HFFc6 (cell line): ENCODE data around the gene MITF. TPM values are rescaled to one million over a fixed set of nuclear protein-coding genes. Genes with fewer than 3 reads are reported as not detected.

Experiments
- DNase-seq: peaks from one replicate; pipeline ENCODE4 v3.0.0-alpha.2; 2018
- H3K27ac Mint-ChIP-seq: 2 replicates; pipeline ENCODE4 v1.8.0; 2020; ENCODE audit warnings: mild to moderate bottlenecking, mixed read lengths
- H3K27me3 Mint-ChIP-seq: 2 replicates; pipeline ENCODE4 v1.8.0; 2021; ENCODE audit warnings: mild to moderate bottlenecking, moderate library complexity, mixed read lengths; ENCODE audit not compliant: insufficient read depth
- H3K36me3 Mint-ChIP-seq: 2 replicates; pipeline ENCODE4 v1.8.0; 2021; ENCODE audit warnings: low read depth, mixed read lengths
- H3K4me1 Mint-ChIP-seq: 2 replicates; pipeline ENCODE4 v1.8.0; 2020; ENCODE audit warnings: low read depth, mixed read lengths
- H3K4me3 Mint-ChIP-seq: 2 replicates; pipeline ENCODE4 v1.8.0; 2020; ENCODE audit warnings: mild to moderate bottlenecking, moderate library complexity, mixed read lengths
- H3K9me3 Mint-ChIP-seq: 2 replicates; pipeline ENCODE4 v1.8.0; 2020; ENCODE audit warnings: mild to moderate bottlenecking, mixed read lengths
- total RNA-seq, 6 experiments: library from RNA; stranded (reverse); fragmentation: NEBNext Ultra II Directional; extraction: Animal tissue kit (Norgen Biotek cat#: 25700); gene quantifications; 2 replicates in 1 of 6; 3 replicates in 5 of 6; pipeline ENCODE4 v1.2.3, GENCODE V29; 2021
- TF ChIP-seq, protein P1 (sequence below): fragments of 200-600 bp; sonication (generic); IDR thresholded peaks from 2 replicates; pipeline ENCODE4 v1.5.0; 2021; ENCODE audit warnings: antibody characterized with exemption, mild to moderate bottlenecking

MITF gene
- total RNA-seq, 6 experiments from 2014 or later: 23.3 to 38.2 (median 25.7) TPM

DNA sequence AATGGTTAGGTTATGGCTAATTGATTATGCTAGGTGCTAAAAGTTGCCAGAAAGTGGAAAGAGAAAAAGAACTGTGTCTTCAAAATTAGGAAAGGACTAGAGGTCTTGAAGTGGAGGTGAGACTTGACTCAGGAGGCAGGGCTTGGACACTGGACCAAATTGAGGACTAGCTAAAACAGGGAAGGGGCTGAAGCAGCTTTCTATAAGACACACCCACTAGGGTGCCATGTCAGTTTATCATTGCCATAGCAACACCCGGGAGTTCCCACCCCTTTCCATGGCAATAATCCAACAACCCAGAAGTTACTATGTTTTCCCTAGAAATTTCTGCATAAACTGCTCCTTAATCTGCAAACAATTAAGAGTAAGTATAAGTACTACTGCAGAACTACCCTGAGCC lies 42.9 kb upstream of the MITF start:
- TF ChIP-seq, protein P1, sequence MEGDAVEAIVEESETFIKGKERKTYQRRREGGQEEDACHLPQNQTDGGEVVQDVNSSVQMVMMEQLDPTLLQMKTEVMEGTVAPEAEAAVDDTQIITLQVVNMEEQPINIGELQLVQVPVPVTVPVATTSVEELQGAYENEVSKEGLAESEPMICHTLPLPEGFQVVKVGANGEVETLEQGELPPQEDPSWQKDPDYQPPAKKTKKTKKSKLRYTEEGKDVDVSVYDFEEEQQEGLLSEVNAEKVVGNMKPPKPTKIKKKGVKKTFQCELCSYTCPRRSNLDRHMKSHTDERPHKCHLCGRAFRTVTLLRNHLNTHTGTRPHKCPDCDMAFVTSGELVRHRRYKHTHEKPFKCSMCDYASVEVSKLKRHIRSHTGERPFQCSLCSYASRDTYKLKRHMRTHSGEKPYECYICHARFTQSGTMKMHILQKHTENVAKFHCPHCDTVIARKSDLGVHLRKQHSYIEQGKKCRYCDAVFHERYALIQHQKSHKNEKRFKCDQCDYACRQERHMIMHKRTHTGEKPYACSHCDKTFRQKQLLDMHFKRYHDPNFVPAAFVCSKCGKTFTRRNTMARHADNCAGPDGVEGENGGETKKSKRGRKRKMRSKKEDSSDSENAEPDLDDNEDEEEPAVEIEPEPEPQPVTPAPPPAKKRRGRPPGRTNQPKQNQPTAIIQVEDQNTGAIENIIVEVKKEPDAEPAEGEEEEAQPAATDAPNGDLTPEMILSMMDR: no peak
- H3K9me3 Mint-ChIP-seq: peaks cover 9% of the 10 kb centered on the region; the same call in 1 of the 2 replicates
- no peak overlapping the region for H3K27ac Mint-ChIP-seq
- no peak overlapping the region for H3K4me3 Mint-ChIP-seq
- peaks cover 29% of the 10 kb centered on the region for H3K4me1 Mint-ChIP-seq
- H3K36me3 Mint-ChIP-seq: peaks cover 4% of the 10 kb centered on the region; the same call in 1 of the 2 replicates
- no peak for DNase-seq
- peaks cover 4% of the 10 kb centered on the region; the same call in 1 of the 2 replicates for H3K27me3 Mint-ChIP-seq

DNA sequence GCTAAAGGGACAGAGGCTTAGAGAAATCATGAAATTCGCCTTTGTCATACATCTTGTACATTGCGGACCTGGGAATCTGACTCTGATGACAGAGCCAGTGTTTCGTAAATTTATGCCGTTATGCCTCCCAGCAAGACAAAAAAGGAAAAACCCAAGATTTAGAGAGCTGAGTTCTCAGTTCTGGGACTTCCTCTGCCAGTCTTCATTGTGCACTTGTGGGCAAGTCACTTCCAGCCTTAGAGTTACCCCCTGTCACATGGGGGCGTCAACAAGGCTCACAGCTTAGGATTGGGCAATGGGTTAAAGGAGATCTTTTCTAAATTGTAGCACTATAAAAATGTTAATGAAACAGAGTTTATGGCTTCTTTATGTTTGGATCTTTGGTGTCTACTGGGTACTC lies 41.9 kb upstream of the MITF start:
- Mint-ChIP-seq H3K4me1 (peaks cover 23% of the 10 kb centered on the region), H3K9me3 (peaks cover 16% of the 10 kb centered on the region; the same call in 1 of the 2 replicates), H3K36me3 (peaks cover 11% of the 10 kb centered on the region; the same call in 1 of the 2 replicates), H3K4me3 (no peak overlapping the region), H3K27me3 (peaks cover 4% of the 10 kb centered on the region; the same call in 1 of the 2 replicates), H3K27ac (no peak overlapping the region)
- TF ChIP-seq, protein P1: no peak
- no peak for DNase-seq

DNA sequence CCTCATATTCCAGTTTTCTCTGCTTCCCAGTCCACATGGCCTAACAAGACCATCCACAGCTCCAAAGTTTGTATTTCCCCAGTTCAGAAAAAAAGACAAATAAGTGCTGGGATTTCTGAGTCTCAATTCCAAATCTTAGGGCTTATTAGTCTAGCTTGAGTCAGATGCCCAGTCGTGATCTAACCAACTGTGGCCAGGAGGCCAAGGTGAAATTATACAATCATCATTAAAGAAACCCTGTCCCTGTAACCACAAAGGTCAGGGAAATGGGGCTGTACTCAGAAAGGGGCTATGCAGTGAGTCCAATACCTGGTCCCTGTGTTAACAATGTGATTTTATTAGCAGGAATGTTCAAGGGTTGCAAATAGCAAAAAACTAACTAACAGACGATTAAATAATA lies 40.5 kb upstream of the MITF start:
- no peak overlapping the region for H3K4me3 Mint-ChIP-seq
- H3K4me1 Mint-ChIP-seq: peaks cover 23% of the 10 kb centered on the region
- H3K27ac Mint-ChIP-seq: no peak overlapping the region; the same call in 1 of the 2 replicates
- peaks cover 4% of the 10 kb centered on the region; the same call in 1 of the 2 replicates for H3K27me3 Mint-ChIP-seq
- H3K36me3 Mint-ChIP-seq: peaks cover 11% of the 10 kb centered on the region; the same call in 1 of the 2 replicates
- TF ChIP-seq, protein P1: no peak
- no peak for DNase-seq
- H3K9me3 Mint-ChIP-seq: peaks cover 16% of the 10 kb centered on the region; the same call in 1 of the 2 replicates

DNA sequence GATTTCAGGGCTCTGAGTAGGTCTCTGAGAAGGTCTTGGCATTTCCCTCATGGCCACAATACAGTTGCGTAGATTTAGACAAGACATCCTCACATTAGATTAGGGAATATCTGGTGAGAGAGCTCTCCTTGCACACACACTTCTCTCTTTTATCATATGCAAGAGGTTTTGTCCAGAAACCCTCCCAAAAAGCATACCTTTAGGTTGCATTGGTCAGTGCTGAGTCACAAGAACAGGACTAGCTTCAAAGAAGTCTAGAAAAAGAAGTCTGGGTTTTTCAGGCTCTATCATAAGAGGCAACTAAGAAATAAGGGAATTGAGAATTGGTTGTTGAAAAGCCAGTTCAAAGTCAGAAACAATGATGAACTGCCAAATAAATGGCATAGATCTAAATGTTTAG lies 40.1 kb upstream of the MITF start:
- peaks cover 11% of the 10 kb centered on the region; the same call in 1 of the 2 replicates for H3K36me3 Mint-ChIP-seq
- H3K9me3 Mint-ChIP-seq: peaks cover 16% of the 10 kb centered on the region; the same call in 1 of the 2 replicates
- DNase-seq: no peak
- no peak overlapping the region for H3K4me3 Mint-ChIP-seq
- peaks cover 23% of the 10 kb centered on the region for H3K4me1 Mint-ChIP-seq
- no peak overlapping the region for H3K27ac Mint-ChIP-seq
- H3K27me3 Mint-ChIP-seq: peaks cover 4% of the 10 kb centered on the region; the same call in 1 of the 2 replicates
- TF ChIP-seq, protein P1: no peak

DNA sequence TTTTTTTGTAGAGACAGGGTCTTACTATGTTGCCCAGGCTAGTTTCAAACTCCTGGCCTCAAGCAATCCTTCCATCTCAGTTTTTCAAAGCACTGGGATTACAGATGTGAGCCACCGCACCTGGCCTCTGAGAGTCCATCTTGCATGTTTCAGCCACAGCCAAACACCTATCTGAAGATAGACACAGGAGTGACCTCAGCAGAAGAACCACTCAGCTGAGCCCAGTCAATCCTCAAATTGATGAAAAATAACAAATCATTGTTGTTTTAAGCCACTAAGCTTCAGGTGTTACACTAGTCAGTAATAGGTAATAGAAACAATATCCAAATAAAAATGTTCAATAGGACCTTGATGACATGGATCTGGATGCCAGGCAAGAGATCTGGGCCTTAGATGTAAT lies 38.3 kb upstream of the MITF start:
- Mint-ChIP-seq H3K4me1 (peaks cover 16% of the 10 kb centered on the region), H3K9me3 (peaks cover 16% of the 10 kb centered on the region; the same call in 1 of the 2 replicates), H3K4me3 (no peak overlapping the region), H3K27ac (no peak overlapping the region), H3K27me3 (peaks cover 6% of the 10 kb centered on the region), H3K36me3 (peaks cover 11% of the 10 kb centered on the region; the same call in 1 of the 2 replicates)
- no peak for DNase-seq
- TF ChIP-seq, protein P1: no peak
